WTC11 (cell line): ENCODE data around the gene ITFG1. TPM values are rescaled to one million over a fixed set of nuclear protein-coding genes. Genes with fewer than 3 reads are reported as not detected.

Experiments used
- ATAC-seq: fragments of 200-7000 bp; cut with Tn5 transposase; 2 replicates; pipeline ENCODE4 v1.10.0; 2021; ENCODE audit warnings: mild to moderate bottlenecking, moderate library complexity
- CTCF ChIA-PET: fragments of 300-600 bp; sonication (Branson Sonifier 250); formaldehyde crosslinking; loops from one replicate; lab custom pipeline; 2021; ENCODE audit warnings: antibody characterized with exemption; lab: Charles Lee
- POLR2A ChIA-PET: fragments of 350-600 bp; sonication (Branson Sonifier 250); formaldehyde crosslinking; loops from one replicate; lab custom pipeline; 2021; ENCODE audit warnings: antibody characterized with exemption; lab: Charles Lee
- DNase-seq: peaks from one replicate; pipeline ENCODE4 v3.0.0; 2021; ENCODE audit warnings: low spot score
- H3K27ac Mint-ChIP-seq: 2 replicates; pipeline ENCODE4 v1.8.0; 2021; ENCODE audit warnings: mixed read lengths
- H3K27me3 Mint-ChIP-seq: 2 replicates; pipeline ENCODE4 v1.8.0; 2021; ENCODE audit warnings: low read depth, mild to moderate bottlenecking, moderate library complexity, mixed read lengths
- H3K36me3 Mint-ChIP-seq: 2 replicates; pipeline ENCODE4 v1.8.0; 2021; ENCODE audit warnings: mixed read lengths
- H3K4me1 Mint-ChIP-seq: 2 replicates; pipeline ENCODE4 v1.8.0; 2022; ENCODE audit warnings: mixed read lengths
- H3K4me3 Mint-ChIP-seq: 2 replicates; pipeline ENCODE4 v1.8.0; 2021; ENCODE audit warnings: mild to moderate bottlenecking, moderate library complexity, mixed read lengths
- H3K9me3 Mint-ChIP-seq: 2 replicates; pipeline ENCODE4 v1.8.0; 2021; ENCODE audit warnings: mixed read lengths
- ATF1 ChIP-seq: sonication (generic); formaldehyde crosslinking; IDR thresholded peaks from 2 replicates; pipeline ENCODE4 v1.8.1; 2023; ENCODE audit warnings: mild to moderate bottlenecking, moderate library complexity, missing genetic modification reagents
- CBFB ChIP-seq: sonication (generic); formaldehyde crosslinking; IDR thresholded peaks from 2 replicates; pipeline ENCODE4 v1.8.1; 2022; ENCODE audit warnings: mild to moderate bottlenecking, low read depth, missing genetic modification reagents
- CREM ChIP-seq: sonication (generic); formaldehyde crosslinking; IDR thresholded peaks from 2 replicates; pipeline ENCODE4 v1.8.1; 2022; ENCODE audit warnings: mild to moderate bottlenecking, missing genetic modification reagents, moderate library complexity
- ZNF232 ChIP-seq: sonication (generic); formaldehyde crosslinking; IDR thresholded peaks from 2 replicates; pipeline ENCODE4 v1.8.0; 2022; ENCODE audit warnings: mild to moderate bottlenecking, missing genetic modification reagents
- ZNF263 ChIP-seq: sonication (generic); formaldehyde crosslinking; IDR thresholded peaks from 2 replicates; pipeline ENCODE4 v1.8.1; 2022; ENCODE audit warnings: low read depth, mild to moderate bottlenecking, moderate library complexity, missing genetic modification reagents
- total RNA-seq: library from RNA; stranded (reverse); gene quantifications from 3 replicates; pipeline ENCODE4 v1.2.3, GENCODE V29; 2021
- TF ChIP-seq, protein P1 (sequence below): sonication (generic); formaldehyde crosslinking; IDR thresholded peaks from 2 replicates; pipeline ENCODE4 v1.8.0; 2023; ENCODE audit warnings: mild to moderate bottlenecking, missing genetic modification reagents
- TF ChIP-seq, protein P2 (sequence below): fragments of 250-450 bp; sonication (Bioruptor Pico); IDR thresholded peaks from 2 replicates; pipeline ENCODE4 v1.9.0; 2021; ENCODE audit warnings: mild to moderate bottlenecking
- TF ChIP-seq, protein P3 (sequence below): sonication (generic); formaldehyde crosslinking; conservative IDR thresholded peaks from 2 replicates; pipeline ENCODE4 v1.8.1; 2023; ENCODE audit warnings: mild to moderate bottlenecking, low read depth, missing genetic modification reagents, moderate library complexity
- TF ChIP-seq, protein P4 (sequence below): sonication (generic); formaldehyde crosslinking; IDR thresholded peaks from 2 replicates; pipeline ENCODE4 v1.8.1; 2022; ENCODE audit warnings: mild to moderate bottlenecking, missing genetic modification reagents, moderate library complexity, borderline replicate concordance

ITFG1 gene
- total RNA-seq, 1 experiment from 2014 or later, result 21.1 TPM

DNA sequence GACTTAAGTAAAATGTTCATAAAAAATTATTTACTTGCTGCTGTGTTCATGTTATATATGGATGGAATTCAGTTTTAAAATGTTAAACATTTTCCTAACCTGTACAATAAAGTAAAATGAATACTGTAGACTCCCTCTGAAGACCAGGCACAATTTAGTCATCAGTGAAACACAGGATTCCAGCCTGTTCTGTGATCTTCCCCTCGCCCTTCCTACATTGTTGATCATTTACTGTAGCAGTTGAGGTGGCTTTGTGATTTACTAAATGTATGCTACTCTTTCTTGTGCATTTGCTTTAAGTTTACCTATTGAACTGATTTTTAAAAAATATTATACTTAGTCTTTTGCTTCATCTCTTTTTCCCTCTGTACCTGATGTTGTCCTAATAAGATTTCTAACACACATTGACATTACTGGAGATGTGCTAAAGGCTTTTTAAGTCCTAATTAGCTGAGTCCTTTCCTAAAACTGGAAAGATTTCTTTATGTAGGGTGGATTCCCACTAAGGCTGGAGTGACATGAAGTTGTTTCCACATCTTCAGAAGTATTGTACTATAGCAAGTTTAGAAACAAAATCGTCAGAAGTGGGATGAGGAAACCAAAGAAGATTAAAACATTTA lies 38.3 kb upstream of the ITFG1 start (continued):
- TF ChIP-seq, protein P1, sequence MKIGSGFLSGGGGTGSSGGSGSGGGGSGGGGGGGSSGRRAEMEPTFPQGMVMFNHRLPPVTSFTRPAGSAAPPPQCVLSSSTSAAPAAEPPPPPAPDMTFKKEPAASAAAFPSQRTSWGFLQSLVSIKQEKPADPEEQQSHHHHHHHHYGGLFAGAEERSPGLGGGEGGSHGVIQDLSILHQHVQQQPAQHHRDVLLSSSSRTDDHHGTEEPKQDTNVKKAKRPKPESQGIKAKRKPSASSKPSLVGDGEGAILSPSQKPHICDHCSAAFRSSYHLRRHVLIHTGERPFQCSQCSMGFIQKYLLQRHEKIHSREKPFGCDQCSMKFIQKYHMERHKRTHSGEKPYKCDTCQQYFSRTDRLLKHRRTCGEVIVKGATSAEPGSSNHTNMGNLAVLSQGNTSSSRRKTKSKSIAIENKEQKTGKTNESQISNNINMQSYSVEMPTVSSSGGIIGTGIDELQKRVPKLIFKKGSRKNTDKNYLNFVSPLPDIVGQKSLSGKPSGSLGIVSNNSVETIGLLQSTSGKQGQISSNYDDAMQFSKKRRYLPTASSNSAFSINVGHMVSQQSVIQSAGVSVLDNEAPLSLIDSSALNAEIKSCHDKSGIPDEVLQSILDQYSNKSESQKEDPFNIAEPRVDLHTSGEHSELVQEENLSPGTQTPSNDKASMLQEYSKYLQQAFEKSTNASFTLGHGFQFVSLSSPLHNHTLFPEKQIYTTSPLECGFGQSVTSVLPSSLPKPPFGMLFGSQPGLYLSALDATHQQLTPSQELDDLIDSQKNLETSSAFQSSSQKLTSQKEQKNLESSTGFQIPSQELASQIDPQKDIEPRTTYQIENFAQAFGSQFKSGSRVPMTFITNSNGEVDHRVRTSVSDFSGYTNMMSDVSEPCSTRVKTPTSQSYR (CRISPR knock-in tag), result no peak

DNA sequence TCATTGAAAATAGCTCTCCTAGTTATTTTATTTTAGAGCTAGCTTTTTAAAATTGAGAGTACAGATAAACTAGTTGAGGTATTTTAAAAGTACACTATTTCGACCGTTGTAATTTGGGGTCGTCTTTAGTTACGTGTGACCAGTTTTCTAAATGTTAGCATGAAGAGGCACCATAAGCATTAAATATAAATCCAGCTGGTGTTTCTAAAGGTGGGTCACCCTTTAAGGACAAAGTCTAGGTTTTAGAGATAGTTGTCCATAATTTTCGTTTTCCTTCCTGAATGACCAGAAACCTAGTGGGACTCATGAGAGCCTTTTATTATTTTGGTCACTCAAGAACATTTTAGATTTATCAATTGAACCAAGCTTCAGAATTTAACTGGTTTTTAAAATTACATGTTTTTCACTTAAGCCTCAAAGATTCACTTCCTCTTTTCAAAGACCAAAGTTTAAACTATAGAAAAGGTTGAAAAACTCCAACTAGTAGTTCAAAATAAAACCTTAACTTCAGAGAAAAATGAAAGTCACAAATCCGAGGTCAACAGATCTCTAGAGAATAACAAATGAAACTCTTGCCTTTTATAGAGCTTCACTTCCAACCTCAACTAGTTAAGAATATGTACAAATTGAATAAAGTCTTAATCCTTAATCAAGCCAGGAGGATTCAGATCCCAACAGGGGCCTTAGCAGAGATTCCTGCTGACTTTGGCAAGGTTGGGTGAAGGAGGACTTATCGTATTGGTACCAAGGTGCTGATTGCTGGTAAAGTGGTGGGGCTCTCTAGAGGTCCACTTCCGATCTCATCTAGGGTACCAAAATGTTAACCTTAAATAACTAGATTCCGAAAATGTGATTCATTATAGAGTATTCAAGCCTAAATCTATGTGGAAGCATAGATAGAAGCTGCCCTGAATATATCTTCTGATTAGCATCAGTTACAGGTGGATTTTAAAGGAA lies 32.8 kb upstream of the ITFG1 start:
- H3K4me3 Mint-ChIP-seq, result no peak overlapping the region
- TF ChIP-seq ATF1 (CRISPR knock-in tag), result no peak
- TF ChIP-seq CREM (CRISPR knock-in tag), result no peak
- no peak for TF ChIP-seq ZNF232 (CRISPR knock-in tag)
- TF ChIP-seq, protein P2, sequence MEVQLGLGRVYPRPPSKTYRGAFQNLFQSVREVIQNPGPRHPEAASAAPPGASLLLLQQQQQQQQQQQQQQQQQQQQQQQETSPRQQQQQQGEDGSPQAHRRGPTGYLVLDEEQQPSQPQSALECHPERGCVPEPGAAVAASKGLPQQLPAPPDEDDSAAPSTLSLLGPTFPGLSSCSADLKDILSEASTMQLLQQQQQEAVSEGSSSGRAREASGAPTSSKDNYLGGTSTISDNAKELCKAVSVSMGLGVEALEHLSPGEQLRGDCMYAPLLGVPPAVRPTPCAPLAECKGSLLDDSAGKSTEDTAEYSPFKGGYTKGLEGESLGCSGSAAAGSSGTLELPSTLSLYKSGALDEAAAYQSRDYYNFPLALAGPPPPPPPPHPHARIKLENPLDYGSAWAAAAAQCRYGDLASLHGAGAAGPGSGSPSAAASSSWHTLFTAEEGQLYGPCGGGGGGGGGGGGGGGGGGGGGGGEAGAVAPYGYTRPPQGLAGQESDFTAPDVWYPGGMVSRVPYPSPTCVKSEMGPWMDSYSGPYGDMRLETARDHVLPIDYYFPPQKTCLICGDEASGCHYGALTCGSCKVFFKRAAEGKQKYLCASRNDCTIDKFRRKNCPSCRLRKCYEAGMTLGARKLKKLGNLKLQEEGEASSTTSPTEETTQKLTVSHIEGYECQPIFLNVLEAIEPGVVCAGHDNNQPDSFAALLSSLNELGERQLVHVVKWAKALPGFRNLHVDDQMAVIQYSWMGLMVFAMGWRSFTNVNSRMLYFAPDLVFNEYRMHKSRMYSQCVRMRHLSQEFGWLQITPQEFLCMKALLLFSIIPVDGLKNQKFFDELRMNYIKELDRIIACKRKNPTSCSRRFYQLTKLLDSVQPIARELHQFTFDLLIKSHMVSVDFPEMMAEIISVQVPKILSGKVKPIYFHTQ (CRISPR knock-in tag), result no peak
- TF ChIP-seq, protein P3, sequence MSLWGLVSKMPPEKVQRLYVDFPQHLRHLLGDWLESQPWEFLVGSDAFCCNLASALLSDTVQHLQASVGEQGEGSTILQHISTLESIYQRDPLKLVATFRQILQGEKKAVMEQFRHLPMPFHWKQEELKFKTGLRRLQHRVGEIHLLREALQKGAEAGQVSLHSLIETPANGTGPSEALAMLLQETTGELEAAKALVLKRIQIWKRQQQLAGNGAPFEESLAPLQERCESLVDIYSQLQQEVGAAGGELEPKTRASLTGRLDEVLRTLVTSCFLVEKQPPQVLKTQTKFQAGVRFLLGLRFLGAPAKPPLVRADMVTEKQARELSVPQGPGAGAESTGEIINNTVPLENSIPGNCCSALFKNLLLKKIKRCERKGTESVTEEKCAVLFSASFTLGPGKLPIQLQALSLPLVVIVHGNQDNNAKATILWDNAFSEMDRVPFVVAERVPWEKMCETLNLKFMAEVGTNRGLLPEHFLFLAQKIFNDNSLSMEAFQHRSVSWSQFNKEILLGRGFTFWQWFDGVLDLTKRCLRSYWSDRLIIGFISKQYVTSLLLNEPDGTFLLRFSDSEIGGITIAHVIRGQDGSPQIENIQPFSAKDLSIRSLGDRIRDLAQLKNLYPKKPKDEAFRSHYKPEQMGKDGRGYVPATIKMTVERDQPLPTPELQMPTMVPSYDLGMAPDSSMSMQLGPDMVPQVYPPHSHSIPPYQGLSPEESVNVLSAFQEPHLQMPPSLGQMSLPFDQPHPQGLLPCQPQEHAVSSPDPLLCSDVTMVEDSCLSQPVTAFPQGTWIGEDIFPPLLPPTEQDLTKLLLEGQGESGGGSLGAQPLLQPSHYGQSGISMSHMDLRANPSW (CRISPR knock-in tag), result no peak
- TF ChIP-seq CBFB, result no peak
- TF ChIP-seq ZNF263 (CRISPR knock-in tag), result no peak
- TF ChIP-seq, protein P4, sequence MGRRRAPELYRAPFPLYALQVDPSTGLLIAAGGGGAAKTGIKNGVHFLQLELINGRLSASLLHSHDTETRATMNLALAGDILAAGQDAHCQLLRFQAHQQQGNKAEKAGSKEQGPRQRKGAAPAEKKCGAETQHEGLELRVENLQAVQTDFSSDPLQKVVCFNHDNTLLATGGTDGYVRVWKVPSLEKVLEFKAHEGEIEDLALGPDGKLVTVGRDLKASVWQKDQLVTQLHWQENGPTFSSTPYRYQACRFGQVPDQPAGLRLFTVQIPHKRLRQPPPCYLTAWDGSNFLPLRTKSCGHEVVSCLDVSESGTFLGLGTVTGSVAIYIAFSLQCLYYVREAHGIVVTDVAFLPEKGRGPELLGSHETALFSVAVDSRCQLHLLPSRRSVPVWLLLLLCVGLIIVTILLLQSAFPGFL (CRISPR knock-in tag), result no peak
- ATAC-seq, result no peak
- H3K9me3 Mint-ChIP-seq, result peaks cover 28% of the 10 kb centered on the region
- CTCF ChIA-PET, result no interaction called here
- no peaks in the 10 kb centered on the region for H3K27me3 Mint-ChIP-seq
- H3K36me3 Mint-ChIP-seq, result peaks cover 37% of the 10 kb centered on the region
- H3K27ac Mint-ChIP-seq, result no peak overlapping the region; the same call in 1 of the 2 replicates
- DNase-seq, result no peak
- H3K4me1 Mint-ChIP-seq, result peaks cover 21% of the 10 kb centered on the region
- POLR2A ChIA-PET, result no interaction called here
